SIG-M5 treated with dmso at 0.1 percent for 504 hours (cell line): Measurements from ENCODE around the gene SUSD1.

Experiments
- DNase-seq: peaks from one replicate; lab custom pipeline; 2025; ENCODE audit not compliant: unreplicated experiment; lab: John Stamatoyannopoulos, UW

Gene SUSD1

DNA sequence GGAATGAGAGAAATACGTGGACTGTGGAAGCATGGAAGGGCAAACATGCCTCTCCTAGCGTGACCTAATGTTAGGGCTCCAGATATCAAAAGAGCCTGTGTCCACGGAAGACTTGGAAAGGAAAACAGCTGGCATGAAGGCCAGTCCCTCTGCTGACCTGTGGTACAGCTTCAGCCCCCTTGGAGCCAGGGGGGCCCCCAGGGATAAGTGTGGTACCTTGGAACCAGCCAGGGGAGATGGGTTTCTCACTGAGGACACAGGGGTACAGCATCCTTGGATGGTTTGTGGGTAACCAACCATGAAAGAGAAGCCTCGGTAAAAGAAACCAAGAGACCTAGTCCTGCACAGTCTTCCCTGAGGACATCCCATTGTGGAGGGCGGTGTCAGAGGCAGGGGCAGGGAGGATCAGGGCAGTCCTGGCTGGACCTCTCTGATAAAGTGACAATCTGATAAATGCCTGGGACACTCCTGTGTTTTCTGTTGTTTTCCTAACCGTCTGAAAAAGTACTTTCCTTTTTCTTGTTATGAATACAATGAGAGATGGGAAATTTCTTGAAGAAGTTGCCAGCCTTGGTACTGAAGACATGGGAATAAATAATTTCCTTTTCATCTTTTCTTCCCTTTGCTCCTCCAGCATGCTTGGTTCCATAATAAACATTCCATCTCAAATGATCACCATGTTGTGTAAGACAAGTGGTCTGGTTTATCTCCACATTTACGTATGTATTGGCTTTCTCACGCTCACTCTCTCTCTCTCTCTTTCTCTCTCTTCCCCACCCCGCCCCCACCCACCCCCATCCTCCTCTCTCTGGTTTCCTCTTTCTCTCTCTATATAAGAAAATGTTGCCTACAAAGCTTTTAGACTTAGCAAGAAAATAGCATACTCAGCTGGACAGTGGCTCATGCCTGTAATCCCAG, 102.1 kb downstream of the SUSD1 start:
- DNase-seq: no peak

GRCh38 chr9:112069318-112070169, 105.6 kb downstream of the SUSD1 start:
- DNase-seq: peak; percentile 81

GRCh38 chr9:112065806-112066606, 109.1 kb downstream of the SUSD1 start:
- peak; percentile 47 for DNase-seq

DNA sequence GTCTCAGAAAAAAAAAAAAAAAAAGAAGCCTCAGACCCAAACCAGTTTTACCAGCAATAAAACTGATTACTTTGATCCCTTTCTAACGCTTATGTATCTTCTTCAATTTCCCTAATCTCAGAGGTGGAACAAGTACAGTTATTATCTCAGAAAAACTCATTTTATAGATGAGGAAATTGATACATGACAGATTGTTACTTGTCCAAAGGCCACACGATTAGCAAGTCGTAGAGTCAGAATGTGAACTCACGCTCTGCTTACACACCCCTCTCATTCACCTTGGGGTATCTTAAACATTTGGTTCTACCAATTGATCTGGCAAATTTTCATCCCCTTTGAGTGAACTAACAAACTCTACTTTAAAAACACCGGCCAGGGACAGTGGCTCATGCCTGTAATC, 110.2 kb downstream of the SUSD1 start:
- no peak for DNase-seq

- DNase-seq: no peak
These were observed 111.5 kb downstream of the SUSD1 start for GRCh38 chr9:112063586-112063985.

- no peak for DNase-seq
These were observed 111.9 kb downstream of the SUSD1 start for GRCh38 chr9:112063151-112063550.

DNA sequence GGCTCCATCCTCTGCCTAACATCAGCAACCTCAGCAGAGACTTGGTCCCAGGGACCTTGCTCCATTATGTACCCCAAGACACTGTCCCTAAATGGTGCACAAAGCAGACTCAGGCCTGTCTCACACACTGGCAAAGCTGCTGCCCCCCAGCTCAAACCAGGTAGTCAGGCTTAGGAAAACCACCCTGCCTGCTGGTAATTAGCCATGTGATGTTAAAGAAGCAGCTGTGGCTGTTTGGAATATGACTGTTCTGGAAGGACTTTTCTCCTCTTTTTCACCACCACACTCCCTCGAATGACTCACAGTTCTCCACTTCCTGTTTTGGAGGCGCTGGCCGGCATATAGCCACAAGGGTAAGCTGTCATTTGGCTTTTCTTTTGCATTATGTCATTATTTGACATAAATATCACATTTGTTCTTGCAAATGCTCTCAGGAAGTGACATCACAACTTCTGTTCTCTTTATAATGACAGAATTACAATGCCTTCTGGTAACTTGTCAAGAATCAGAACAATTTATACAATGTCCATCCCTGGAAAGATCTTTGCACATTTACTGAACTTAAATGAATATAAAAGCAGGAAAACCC, 113.9 kb downstream of the SUSD1 start:
- peak; percentile 91 for DNase-seq

DNA sequence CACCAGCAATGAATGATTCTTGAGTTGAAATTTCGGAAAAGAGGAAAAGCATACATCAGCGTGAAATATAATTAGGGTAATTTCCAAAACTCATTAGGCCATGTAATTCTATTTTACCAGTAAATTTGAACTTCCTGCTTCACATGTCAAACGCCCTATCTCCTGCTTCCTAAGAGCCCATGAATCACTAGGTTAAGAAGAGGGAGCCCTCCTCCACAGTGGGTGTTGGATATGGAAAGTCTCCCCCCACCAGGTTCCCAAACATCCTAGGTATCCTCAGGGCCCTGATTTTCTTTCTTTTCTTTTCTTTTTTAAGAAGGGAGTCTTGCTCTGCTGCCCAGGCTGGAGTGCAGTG, 115.2 kb downstream of the SUSD1 start:
- no peak for DNase-seq

- no peak for DNase-seq
These were observed 115.7 kb downstream of the SUSD1 start for GRCh38 chr9:112059145-112059965.

DNA sequence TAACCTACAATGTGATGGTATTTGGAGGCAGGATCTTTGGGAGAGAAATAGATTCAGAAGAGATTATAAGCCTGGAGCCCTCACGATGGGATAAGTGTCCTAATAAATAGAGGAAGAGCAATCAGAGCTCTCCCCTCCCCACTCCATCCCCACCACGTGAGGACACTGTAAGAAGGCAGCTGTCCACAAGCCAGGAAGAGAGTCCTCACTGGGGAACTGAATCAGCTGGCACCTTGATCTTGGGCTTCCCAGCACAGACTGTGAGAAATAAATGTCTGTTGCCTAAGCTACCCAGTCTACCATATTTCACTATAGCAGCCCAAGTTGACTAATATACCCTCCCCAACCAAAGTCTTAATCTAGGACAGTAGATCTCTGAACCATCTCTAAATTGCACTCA, 118.1 kb downstream of the SUSD1 start:
- no peak for DNase-seq

DNA sequence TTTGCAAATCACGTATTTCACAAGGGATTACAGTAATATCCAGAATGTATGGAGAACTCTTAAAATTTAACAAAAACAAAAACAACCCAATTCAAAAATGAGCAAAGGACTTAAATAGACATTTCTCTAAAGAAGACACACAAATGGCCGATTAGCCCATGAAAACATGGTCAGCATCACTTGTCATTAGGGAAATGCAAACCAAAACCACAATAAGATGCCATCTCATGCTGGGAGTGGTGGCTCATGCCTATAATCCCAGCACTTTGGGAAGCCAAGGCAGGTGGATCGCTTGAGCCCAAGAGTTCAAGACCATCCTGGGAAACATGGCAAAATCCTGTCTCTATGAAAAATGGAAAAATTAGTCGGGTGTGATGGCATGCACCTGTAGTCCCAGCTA, 120.2 kb downstream of the SUSD1 start:
- DNase-seq: no peak

DNA sequence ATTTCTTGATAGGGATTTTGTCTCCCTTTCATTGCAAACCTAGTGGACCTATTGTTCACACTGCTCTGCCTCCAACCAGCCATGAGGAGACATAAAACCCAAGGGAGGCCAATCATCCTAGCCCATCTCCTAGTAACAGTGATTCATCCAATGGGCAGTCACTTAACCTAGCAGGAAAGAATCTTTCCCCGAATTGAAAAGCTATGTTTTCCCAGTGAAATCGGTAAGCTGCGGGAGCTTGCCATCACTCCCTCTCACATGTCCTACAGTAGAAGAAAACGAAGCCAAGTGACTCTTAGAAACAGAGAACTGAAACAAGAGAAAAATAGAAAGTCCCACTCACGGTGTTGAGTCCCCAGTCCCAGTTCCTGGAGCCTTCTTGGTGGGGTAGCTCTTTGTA, 123.3 kb downstream of the SUSD1 start:
- no peak for DNase-seq

GRCh38 chr9:112050544-112051475, 124.3 kb downstream of the SUSD1 start:
- DNase-seq: no peak

DNA sequence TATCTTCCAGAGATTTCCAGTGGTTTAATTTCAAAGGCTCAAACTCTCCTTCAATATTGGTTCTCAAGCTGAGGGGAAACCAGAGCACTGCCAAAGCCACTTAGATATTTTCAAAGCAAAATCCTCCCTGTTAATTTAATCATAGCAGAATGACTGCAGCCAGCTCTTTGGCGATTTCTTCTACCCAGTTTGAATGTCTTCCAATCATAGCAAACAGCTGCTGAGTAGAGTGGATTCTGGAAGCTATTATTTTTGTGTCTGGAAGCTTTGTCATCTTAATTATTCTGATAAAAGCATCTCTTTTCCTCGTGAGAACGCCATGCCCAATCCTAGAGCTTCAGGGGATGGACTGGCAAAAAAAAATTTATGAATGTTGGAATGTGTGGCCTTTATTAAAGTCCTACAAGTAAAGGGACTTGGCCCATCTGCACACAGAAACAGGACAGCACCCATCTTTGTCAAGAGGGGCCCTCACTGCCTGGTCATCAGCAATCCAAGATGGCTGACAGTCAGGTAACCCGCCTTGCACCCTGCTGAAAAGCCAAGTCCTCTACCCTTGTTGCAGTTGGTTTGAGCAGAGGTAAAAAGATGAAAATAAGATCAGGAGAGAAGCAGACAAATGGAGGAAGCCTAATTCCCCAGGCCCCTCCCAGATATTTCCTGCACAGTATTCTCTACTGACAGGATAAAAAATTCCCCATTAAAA, 125.1 kb downstream of the SUSD1 start:
- DNase-seq: no peak

DNA sequence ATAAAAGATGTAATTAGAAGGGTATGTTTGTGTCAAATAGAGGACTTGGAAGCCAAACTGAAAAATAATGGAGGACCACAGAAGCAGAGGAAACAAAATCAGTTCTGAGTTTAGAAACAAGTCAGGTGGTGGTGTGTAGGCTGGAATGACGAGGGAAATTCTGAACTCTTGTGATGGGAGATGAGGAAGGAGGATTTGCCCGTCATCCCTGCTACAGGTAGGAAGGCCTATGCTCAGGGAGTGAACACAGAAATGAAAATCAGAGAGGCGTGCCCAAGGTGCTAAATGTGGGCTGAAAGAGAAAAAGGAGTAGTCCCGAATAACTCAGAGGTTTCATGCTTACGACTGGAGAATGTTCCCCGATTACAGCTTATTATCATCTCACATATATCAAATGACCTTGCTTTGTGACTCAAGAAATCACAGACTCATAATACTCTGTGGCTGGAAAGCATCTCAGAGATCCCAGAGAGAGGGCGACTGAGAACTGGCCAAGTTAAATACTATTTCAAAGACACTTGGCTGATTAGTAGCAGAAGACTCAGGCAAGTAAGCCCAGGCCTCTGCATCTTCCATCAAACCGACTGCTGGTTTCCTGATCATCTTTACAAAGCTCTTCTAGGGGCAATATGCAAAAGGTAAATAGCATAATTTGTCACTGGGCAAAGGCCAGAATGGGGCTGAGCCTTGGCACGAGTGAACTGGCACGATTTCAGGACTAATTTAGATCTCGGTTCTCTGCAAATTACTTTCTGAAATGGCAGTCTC, 126.0 kb downstream of the SUSD1 start:
- DNase-seq: no peak

DNA sequence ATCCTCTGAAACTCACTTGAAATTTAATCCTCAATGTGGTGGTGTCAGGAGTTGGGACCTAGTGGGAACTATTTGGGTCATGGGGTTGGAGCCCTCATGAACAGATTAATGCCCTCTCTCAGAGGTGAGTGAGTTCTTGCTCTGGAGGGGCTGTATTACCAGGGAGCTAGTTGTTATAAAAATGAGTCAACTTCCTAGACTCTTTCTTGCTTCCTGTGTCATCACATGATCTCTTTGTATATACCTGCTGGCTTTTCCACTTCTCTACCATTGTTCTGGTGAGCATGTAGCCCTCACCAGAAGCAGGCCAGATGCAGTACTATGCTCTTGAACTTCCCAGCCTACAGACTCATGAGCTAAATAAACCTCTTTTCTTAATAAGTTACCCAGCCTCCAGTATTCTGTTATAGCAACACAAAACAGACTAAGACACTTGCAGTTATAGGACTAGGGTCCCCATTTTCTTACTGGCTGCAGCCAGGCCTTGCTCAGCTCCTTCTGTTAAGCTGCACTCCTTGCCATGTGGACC, 127.5 kb downstream of the SUSD1 start:
- DNase-seq: no peak

- DNase-seq: no peak
These were observed 128.9 kb downstream of the SUSD1 start for GRCh38 chr9:112046181-112046580.
